Measurements from ENCODE around the gene COMMD3. TPM values are rescaled to one million over a fixed set of nuclear protein-coding genes. Genes with fewer than 3 reads are reported as not detected.

COMMD3 gene
- total RNA-seq, 1 donor: 53.9 TPM

DNA sequence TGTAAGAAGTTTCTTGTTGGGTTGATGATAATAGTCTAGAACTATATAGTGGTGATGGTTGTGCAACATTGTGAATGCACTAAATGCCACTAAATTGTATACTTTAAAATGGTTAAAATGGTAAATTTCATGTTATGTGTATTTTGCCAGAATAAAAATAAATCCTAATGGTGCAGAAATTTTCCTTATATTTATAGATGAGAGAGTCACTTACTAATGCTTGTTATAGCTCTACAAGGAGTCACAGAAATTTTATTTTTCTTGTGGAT lies 50.2 kb downstream of the COMMD3 start:
- TF ChIP-seq CTCF (IDR thresholded peaks at IDR 0.05; ENCODE audit: extremely low read depth, low read depth, low read length): no peak
- Histone ChIP-seq H3K27me3 (ENCODE audit: insufficient read depth, low read length) (no peaks in the 10 kb centered on the region), H4K20me1 (ENCODE audit: insufficient read depth, low read length) (no peaks in the 10 kb centered on the region), H3K9me3 (ENCODE audit: low read depth, low read length) (no peaks in the 10 kb centered on the region), H2AFZ (ENCODE audit: low read length) (no peak overlapping the region), H3K4me3 (ENCODE audit: insufficient read depth, low read length) (no peak overlapping the region), H3K36me3 (ENCODE audit: insufficient read depth, low read length) (no peaks in the 10 kb centered on the region), H3K4me2 (ENCODE audit: insufficient read depth, low read length) (no peak overlapping the region), H3K79me2 (ENCODE audit: insufficient read depth, low read length) (no peaks in the 10 kb centered on the region), H3K27ac (ENCODE audit: low read depth, low read length) (no peak overlapping the region), H3K4me1 (ENCODE audit: insufficient read depth, low read length) (no peaks in the 10 kb centered on the region)
- no peak for DNase-seq (ENCODE audit: insufficient read length, low spot score, missing footprints)

DNA sequence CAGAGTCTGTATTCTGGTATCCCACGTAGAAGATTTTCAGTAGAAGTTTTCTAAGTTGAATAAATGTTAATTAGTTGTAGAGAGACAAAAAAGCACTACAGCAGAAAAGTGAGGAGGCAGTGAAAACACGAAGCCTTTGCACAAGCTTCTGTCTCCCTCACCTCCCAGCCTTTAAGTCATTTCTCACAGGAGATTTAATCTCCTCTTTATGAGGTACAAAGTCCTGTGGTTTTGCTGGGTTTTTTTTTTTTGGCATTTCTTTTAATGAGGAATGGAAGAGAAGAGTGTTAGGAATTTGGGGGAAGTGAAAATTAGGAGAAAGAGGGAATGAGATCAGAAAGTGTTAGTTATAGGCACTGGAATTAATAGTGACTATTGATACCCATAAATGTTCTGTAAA lies 50.6 kb downstream of the COMMD3 start:
- no peaks in the 10 kb centered on the region for H3K4me1 ChIP-seq (ENCODE audit: insufficient read depth, low read length)
- no peak for TF ChIP-seq CTCF (IDR thresholded peaks at IDR 0.05; ENCODE audit: extremely low read depth, low read depth, low read length)
- H2AFZ ChIP-seq (ENCODE audit: low read length): no peak overlapping the region
- H3K79me2 ChIP-seq (ENCODE audit: insufficient read depth, low read length): no peaks in the 10 kb centered on the region
- no peaks in the 10 kb centered on the region for H3K36me3 ChIP-seq (ENCODE audit: insufficient read depth, low read length)
- no peak overlapping the region for H3K27ac ChIP-seq (ENCODE audit: low read depth, low read length)
- H4K20me1 ChIP-seq (ENCODE audit: insufficient read depth, low read length): no peaks in the 10 kb centered on the region
- no peak overlapping the region for H3K4me3 ChIP-seq (ENCODE audit: insufficient read depth, low read length)
- no peak for DNase-seq (ENCODE audit: insufficient read length, low spot score, missing footprints)
- H3K27me3 ChIP-seq (ENCODE audit: insufficient read depth, low read length): no peaks in the 10 kb centered on the region
- no peaks in the 10 kb centered on the region for H3K9me3 ChIP-seq (ENCODE audit: low read depth, low read length)
- no peak overlapping the region for H3K4me2 ChIP-seq (ENCODE audit: insufficient read depth, low read length)

DNA sequence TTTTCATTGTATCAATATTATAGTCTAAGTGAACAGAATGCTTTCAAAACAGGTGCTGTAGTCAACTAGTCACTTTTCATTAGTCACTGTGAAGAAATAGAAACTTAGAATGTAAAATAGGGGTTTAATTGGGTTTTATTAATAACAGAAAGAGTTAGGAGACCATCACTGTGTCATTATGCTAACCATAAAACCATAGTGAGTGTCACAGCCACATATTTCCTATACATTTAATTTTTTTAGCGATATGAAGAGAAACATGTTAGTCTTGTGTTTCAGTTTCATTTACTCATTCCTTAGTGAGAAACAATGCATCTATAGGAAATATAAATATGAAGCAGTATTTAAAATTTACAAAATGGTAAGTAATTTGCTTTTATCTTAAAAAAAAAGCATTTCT lies 51.3 kb downstream of the COMMD3 start:
- TF ChIP-seq CTCF (IDR thresholded peaks at IDR 0.05; ENCODE audit: extremely low read depth, low read depth, low read length): no peak
- Histone ChIP-seq H3K79me2 (ENCODE audit: insufficient read depth, low read length) (no peaks in the 10 kb centered on the region), H3K36me3 (ENCODE audit: insufficient read depth, low read length) (no peaks in the 10 kb centered on the region), H3K9me3 (ENCODE audit: low read depth, low read length) (no peaks in the 10 kb centered on the region), H3K27me3 (ENCODE audit: insufficient read depth, low read length) (no peaks in the 10 kb centered on the region), H3K4me3 (ENCODE audit: insufficient read depth, low read length) (no peak overlapping the region), H4K20me1 (ENCODE audit: insufficient read depth, low read length) (no peaks in the 10 kb centered on the region), H3K27ac (ENCODE audit: low read depth, low read length) (no peak overlapping the region), H2AFZ (ENCODE audit: low read length) (no peak overlapping the region), H3K4me2 (ENCODE audit: insufficient read depth, low read length) (no peak overlapping the region), H3K4me1 (ENCODE audit: insufficient read depth, low read length) (no peaks in the 10 kb centered on the region)
- DNase-seq (ENCODE audit: insufficient read length, low spot score, missing footprints): no peak

- H3K9me3 ChIP-seq (ENCODE audit: low read depth, low read length): no peaks in the 10 kb centered on the region
- no peak overlapping the region for H3K27ac ChIP-seq (ENCODE audit: low read depth, low read length)
- H2AFZ ChIP-seq (ENCODE audit: low read length): no peak overlapping the region
- H3K79me2 ChIP-seq (ENCODE audit: insufficient read depth, low read length): no peaks in the 10 kb centered on the region
- no peaks in the 10 kb centered on the region for H3K4me1 ChIP-seq (ENCODE audit: insufficient read depth, low read length)
- no peaks in the 10 kb centered on the region for H3K27me3 ChIP-seq (ENCODE audit: insufficient read depth, low read length)
- no peaks in the 10 kb centered on the region for H3K36me3 ChIP-seq (ENCODE audit: insufficient read depth, low read length)
- H3K4me3 ChIP-seq (ENCODE audit: insufficient read depth, low read length): no peak overlapping the region
- H3K4me2 ChIP-seq (ENCODE audit: insufficient read depth, low read length): no peak overlapping the region
- no peak for TF ChIP-seq CTCF (IDR thresholded peaks at IDR 0.05; ENCODE audit: extremely low read depth, low read depth, low read length)
- DNase-seq (ENCODE audit: insufficient read length, low spot score, missing footprints): no peak
- H4K20me1 ChIP-seq (ENCODE audit: insufficient read depth, low read length): no peaks in the 10 kb centered on the region
These were observed 52.2 kb downstream of the COMMD3 start for GRCh38 chr10:22368402-22368801.

Data from osteoblast (primary cell).